PC-3 (cell line): Measurements from ENCODE around the gene STK32C. TPM values are rescaled to one million over a fixed set of nuclear protein-coding genes. Genes with fewer than 3 reads are reported as not detected.

Experiments
- ATAC-seq: fragments of 200-7000 bp; cut with Tn5 transposase; 2 replicates; pipeline ENCODE4 v1.9.1; 2020; ENCODE audit warnings: mild to moderate bottlenecking, moderate library complexity
- BruUV-seq: library from RNA; stranded (reverse); fragments of 400-500 nt; replicated peaks from 2 replicates; lab custom pipeline; 2021; lab: Mats Ljungman, UMichigan
- CTCF ChIA-PET: fragments of 300-600 bp; sonication (Branson Sonifier 250); formaldehyde crosslinking; loops from one replicate; lab custom pipeline; 2022; ENCODE audit warnings: antibody characterized with exemption; lab: Charles Lee
- POLR2A ChIA-PET: fragments of 300-600 bp; sonication (Branson Sonifier 250); formaldehyde crosslinking; loops from one replicate; lab custom pipeline; 2022; ENCODE audit warnings: antibody characterized with exemption; ENCODE audit not compliant: unreplicated experiment; lab: Charles Lee
- DNase-seq: peaks from one replicate; pipeline ENCODE4 v3.0.0-alpha.2; 2015
- H2AFZ ChIP-seq: fragments of 300-600 bp; sonication (generic); 2 replicates; pipeline ENCODE4 v1.6.0; 2016; ENCODE audit warnings: antibody characterized with exemption, low read length
- H3F3A ChIP-seq: fragments of 300-600 bp; sonication (generic); one replicate; pipeline ENCODE4 v1.6.0; 2017; ENCODE audit warnings: antibody characterized with exemption, low read length, control low read depth, mild to moderate bottlenecking; ENCODE audit not compliant: unreplicated experiment
- H3K27ac ChIP-seq: fragments of 300-600 bp; sonication (generic); 2 replicates; pipeline ENCODE4 v1.5.1; 2016; ENCODE audit warnings: mild to moderate bottlenecking, low read length
- H3K27me3 ChIP-seq: fragments of 300-600 bp; sonication (generic); 2 replicates; pipeline ENCODE4 v1.6.1; 2016; ENCODE audit warnings: low read length, mixed read lengths
- H3K36me3 ChIP-seq: fragments of 300-600 bp; sonication (generic); 2 replicates; pipeline ENCODE4 v1.6.1; 2016; ENCODE audit warnings: low read depth, mixed run types, low read length, mixed read lengths
- H3K4me1 ChIP-seq: fragments of 300-600 bp; sonication (generic); 2 replicates; pipeline ENCODE4 v1.5.1; 2016; ENCODE audit warnings: low read length; ENCODE audit not compliant: insufficient read depth
- H3K4me2 ChIP-seq: fragments of 300-600 bp; sonication (generic); 2 replicates; pipeline ENCODE4 v1.6.0; 2016; ENCODE audit warnings: low read length
- H3K4me3 ChIP-seq: fragments of 300-600 bp; sonication (generic); 2 replicates; pipeline ENCODE4 v1.5.1; 2016; ENCODE audit warnings: mild to moderate bottlenecking, low read length, mixed read lengths
- H3K79me2 ChIP-seq: fragments of 300-600 bp; sonication (generic); 2 replicates; pipeline ENCODE4 v1.6.1; 2017; ENCODE audit warnings: low read length, mixed read lengths
- H3K9ac ChIP-seq: fragments of 300-600 bp; sonication (generic); 2 replicates; pipeline ENCODE4 v1.6.0; 2016; ENCODE audit warnings: mild to moderate bottlenecking, low read length
- H3K9me2 ChIP-seq: fragments of 300-600 bp; sonication (generic); replicated peaks from 2 replicates; pipeline ENCODE4 v1.6.1; 2016; ENCODE audit warnings: mixed run types, low read length, mixed read lengths
- H3K9me3 ChIP-seq: fragments of 300-600 bp; sonication (generic); 2 replicates; pipeline ENCODE4 v1.6.1; 2016; ENCODE audit warnings: low read length, mixed read lengths
- H4K20me1 ChIP-seq: fragments of 300-600 bp; sonication (generic); 2 replicates; pipeline ENCODE4 v1.6.1; 2016; ENCODE audit warnings: low read length, mixed read lengths
- EZH2 ChIP-seq: fragments of 300-600 bp; sonication (generic); IDR thresholded peaks from one replicate; pipeline ENCODE4 v1.6.1; 2017; ENCODE audit warnings: antibody characterized with exemption, mild to moderate bottlenecking, low read length; ENCODE audit not compliant: unreplicated experiment
- EZH2phosphoT487 ChIP-seq: fragments of 300-600 bp; sonication (generic); IDR thresholded peaks from 2 replicates; pipeline ENCODE4 v1.6.1; 2018; ENCODE audit warnings: mild to moderate bottlenecking, antibody characterized with exemption, low read length, borderline replicate concordance
- intact Hi-C: fragments of 100-400 bp; cut with micrococcal nuclease; formaldehyde crosslinking; loops from 2 replicates; pipeline ENCODE4 v1.9.0; 2023
- total RNA-seq: library from RNA; depleted of rRNA; stranded (reverse); fragments of >200 nt; gene quantifications from 2 replicates; pipeline ENCODE4 v1.2.3, GENCODE V29; 2014
- TF ChIP-seq, protein P1 (sequence below): fragments of 300-600 bp; sonication (generic); conservative IDR thresholded peaks from 2 replicates; pipeline ENCODE4 v1.5.1; 2017; ENCODE audit warnings: antibody characterized with exemption, low read depth, mild to moderate bottlenecking, low read length

Gene STK32C
- total RNA-seq, 1 experiment from 2014 or later: 28.3 TPM

DNA sequence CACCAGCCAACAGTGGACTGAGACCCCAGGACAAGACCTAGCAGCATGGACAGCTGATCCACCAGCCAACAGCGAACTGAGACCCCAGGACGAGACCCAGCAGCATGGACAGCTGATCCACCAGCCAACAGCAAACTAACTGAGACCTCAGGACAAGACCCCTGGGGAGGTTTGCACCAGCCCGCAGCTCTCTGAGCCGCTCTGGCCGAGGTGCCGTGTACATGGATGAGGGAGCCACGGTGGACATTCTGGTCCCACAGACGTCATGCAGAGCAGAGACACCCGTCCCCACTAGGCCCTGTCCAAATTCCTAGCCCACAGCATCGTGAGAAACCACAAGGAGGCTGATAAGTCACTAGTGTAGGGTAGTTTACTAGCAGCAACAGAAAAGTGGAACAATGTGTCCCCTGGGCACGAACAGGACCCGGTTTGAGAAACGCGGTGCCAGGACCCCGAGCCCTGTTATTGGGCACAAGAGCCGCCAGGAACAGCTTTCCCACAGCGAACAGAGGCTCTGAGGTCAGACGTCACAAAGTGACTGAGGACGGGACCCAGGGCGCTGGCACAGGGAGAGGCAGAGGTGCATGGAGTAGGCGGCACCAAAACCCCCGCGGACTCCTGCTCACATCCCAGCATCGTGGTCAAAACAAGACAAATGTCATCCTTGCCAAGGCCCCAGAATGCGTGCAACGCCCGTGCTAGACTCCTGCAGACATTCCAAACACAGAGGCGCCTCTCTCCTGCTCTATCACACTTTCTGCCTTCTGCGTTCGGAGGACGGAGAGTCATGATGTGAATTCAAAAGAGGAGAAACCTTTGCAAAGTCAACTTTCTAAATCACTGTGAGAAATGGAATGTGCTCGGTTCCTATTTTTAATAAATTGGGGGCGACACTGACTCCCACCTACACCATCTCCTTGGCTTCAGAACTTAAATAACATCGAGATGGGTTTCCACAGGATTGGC is 8.1 kb downstream of the STK32C start:
- no peaks in the 10 kb centered on the region for H3K4me1 ChIP-seq
- H3K79me2 ChIP-seq: 0 out of 2 replicates have a peak, but pooled peaks cover under 1% of the 10 kb centered on the region
- no peak overlapping the region for H3K4me2 ChIP-seq
- TF ChIP-seq EZH2phosphoT487 (no peak), EZH2 (no peak)
- TF ChIP-seq, protein P1, sequence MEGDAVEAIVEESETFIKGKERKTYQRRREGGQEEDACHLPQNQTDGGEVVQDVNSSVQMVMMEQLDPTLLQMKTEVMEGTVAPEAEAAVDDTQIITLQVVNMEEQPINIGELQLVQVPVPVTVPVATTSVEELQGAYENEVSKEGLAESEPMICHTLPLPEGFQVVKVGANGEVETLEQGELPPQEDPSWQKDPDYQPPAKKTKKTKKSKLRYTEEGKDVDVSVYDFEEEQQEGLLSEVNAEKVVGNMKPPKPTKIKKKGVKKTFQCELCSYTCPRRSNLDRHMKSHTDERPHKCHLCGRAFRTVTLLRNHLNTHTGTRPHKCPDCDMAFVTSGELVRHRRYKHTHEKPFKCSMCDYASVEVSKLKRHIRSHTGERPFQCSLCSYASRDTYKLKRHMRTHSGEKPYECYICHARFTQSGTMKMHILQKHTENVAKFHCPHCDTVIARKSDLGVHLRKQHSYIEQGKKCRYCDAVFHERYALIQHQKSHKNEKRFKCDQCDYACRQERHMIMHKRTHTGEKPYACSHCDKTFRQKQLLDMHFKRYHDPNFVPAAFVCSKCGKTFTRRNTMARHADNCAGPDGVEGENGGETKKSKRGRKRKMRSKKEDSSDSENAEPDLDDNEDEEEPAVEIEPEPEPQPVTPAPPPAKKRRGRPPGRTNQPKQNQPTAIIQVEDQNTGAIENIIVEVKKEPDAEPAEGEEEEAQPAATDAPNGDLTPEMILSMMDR: no peak
- ChIA-PET POLR2A (no interaction called here), CTCF (no interaction called here)
- no peaks in the 10 kb centered on the region for H3K36me3 ChIP-seq
- no peak overlapping the region for H3K27ac ChIP-seq
- H2AFZ ChIP-seq: no peak overlapping the region
- no peak overlapping the region for H3K4me3 ChIP-seq
- DNase-seq (no peak), ATAC-seq (no peak)
- H3K9me2 ChIP-seq: no peaks in the 10 kb centered on the region
- BruUV-seq: no TSS peak
- no peaks in the 10 kb centered on the region for H4K20me1 ChIP-seq
- H3K27me3 ChIP-seq: no peaks in the 10 kb centered on the region
- no peak overlapping the region for H3K9ac ChIP-seq
- H3K9me3 ChIP-seq: no peaks in the 10 kb centered on the region
- intact Hi-C loops: no loop called here
- H3F3A ChIP-seq: no peaks in the 10 kb centered on the region

DNA sequence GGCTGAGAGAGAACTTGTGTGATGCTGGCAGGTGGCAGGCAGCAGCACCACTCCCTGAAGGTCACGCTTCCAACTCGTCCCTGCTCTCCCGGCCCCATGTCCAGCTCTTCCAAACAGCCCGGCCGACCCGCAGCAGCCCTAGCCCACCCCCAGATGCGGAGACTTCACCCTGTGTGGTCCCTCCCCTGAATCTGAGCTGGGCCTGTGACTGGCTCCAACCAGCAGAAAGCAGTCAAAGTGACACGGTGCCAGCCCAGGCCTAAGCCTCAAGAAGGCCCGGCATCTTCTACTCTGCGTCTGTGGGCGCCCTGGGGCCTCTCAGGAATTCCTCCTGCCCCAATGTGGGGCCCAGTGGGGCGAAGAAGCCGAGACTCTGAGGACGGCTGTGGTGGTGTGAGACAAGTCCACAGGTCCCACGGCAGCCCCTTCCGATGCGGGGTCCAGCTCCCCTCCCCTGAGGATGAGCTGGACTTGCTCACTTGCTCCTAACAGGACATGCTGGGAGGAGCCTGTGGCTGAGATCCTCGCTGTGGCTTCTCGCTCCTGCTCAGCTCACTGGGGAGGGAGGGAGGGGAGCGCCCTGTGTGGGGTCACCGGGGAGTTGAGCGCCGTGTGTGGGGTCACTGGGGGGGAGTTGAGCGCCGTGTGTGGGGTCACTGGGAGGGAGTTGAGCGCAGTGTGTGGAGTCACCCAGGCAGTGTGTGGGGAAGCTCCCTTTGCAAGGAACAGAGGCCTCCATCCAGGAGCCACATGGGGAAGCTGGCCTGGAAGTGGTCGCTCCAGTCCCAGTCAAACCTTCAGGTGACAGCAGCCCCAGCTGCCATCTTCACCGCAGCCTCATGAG is 9.5 kb downstream of the STK32C start:
- Histone ChIP-seq H3K27me3 (no peaks in the 10 kb centered on the region), H2AFZ (no peak overlapping the region), H3K4me3 (no peak overlapping the region), H4K20me1 (no peaks in the 10 kb centered on the region), H3K9me3 (no peaks in the 10 kb centered on the region), H3F3A (no peaks in the 10 kb centered on the region), H3K4me1 (no peaks in the 10 kb centered on the region), H3K4me2 (no peak overlapping the region), H3K9ac (no peak overlapping the region), H3K27ac (no peak overlapping the region), H3K9me2 (no peaks in the 10 kb centered on the region), H3K36me3 (no peaks in the 10 kb centered on the region), H3K79me2 (no peaks in the 10 kb centered on the region)
- no TSS peak for BruUV-seq
- POLR2A ChIA-PET: no interaction called here
- intact Hi-C loops: no loop called here
- DNase-seq: no peak
- ATAC-seq: no peak
- TF ChIP-seq EZH2phosphoT487 (no peak), EZH2 (no peak)
- TF ChIP-seq, protein P1: no peak
- CTCF ChIA-PET: no interaction called here
